H9 (cell line): ENCODE measurements around the gene TRABD2B. TPM values are rescaled to one million over a fixed set of nuclear protein-coding genes. Genes with fewer than 3 reads are reported as not detected.
A peak's percentile ranks its signal among the peaks of the same experiment; 100 is the strongest.

Experiments
- DNase-seq: peaks from one replicate; pipeline ENCODE4 v3.0.0-alpha.2; 2017
- H2AFZ ChIP-seq: one replicate; pipeline ENCODE4 v1.6.1; 2013; ENCODE audit warnings: mild to moderate bottlenecking, low read length, control low read depth, moderate library complexity
- H2AK5ac ChIP-seq: 2 replicates; pipeline ENCODE4 v1.6.1; 2013; ENCODE audit warnings: low read length, control low read depth, mixed read lengths; ENCODE audit not compliant: insufficient read length
- H2BK120ac ChIP-seq: one replicate; pipeline ENCODE4 v1.6.1; 2013; ENCODE audit warnings: low read depth, mild to moderate bottlenecking, low read length, control low read depth, inconsistent platforms; ENCODE audit not compliant: poor library complexity, severe bottlenecking
- H2BK12ac ChIP-seq: 2 replicates; pipeline ENCODE4 v1.6.1; 2013; ENCODE audit warnings: low read length, control low read depth, mixed read lengths, low read depth; ENCODE audit not compliant: insufficient read length
- H2BK15ac ChIP-seq: 2 replicates; pipeline ENCODE4 v1.6.1; 2013; ENCODE audit warnings: low read depth, low read length, control low read depth
- H2BK20ac ChIP-seq: one replicate; pipeline ENCODE4 v1.6.1; 2013; ENCODE audit warnings: low read depth, mild to moderate bottlenecking, low read length, control low read depth, inconsistent platforms; ENCODE audit not compliant: poor library complexity, severe bottlenecking
- H2BK5ac ChIP-seq: 2 replicates; pipeline ENCODE4 v1.6.1; 2013; ENCODE audit warnings: low read length, control low read depth, mixed read lengths; ENCODE audit not compliant: insufficient read length
- H3K14ac ChIP-seq: 2 replicates; pipeline ENCODE4 v1.6.1; 2013; ENCODE audit warnings: low read length, control low read depth; ENCODE audit not compliant: insufficient read depth
- H3K18ac ChIP-seq: 2 replicates; pipeline ENCODE4 v1.6.1; 2013; ENCODE audit warnings: low read depth, mild to moderate bottlenecking, mixed read lengths, low read length, control low read depth; ENCODE audit not compliant: insufficient read length
- H3K23ac ChIP-seq: 2 replicates; pipeline ENCODE4 v1.6.1; 2013; ENCODE audit warnings: low read length, control low read depth, mixed read lengths, low read depth; ENCODE audit not compliant: insufficient read length
- H3K23me2 ChIP-seq: 2 replicates; pipeline ENCODE4 v1.6.1; 2013; ENCODE audit warnings: low read depth, mild to moderate bottlenecking, mixed read lengths, low read length, control low read depth; ENCODE audit not compliant: insufficient read length, poor library complexity, severe bottlenecking
- H3K27ac ChIP-seq: 2 replicates; pipeline ENCODE4 v1.5.1; 2013; ENCODE audit warnings: low read length, control low read depth, mixed read lengths, low read depth; ENCODE audit not compliant: insufficient read length
- H3K27me3 ChIP-seq: 2 replicates; pipeline ENCODE4 v1.6.1; 2013; ENCODE audit warnings: low read length, control low read depth, inconsistent platforms; ENCODE audit not compliant: insufficient read depth
- H3K4ac ChIP-seq: 2 replicates; pipeline ENCODE4 v1.6.1; 2013; ENCODE audit warnings: low read depth, mild to moderate bottlenecking, control low read depth, inconsistent platforms, low read length, moderate library complexity
- H3K4me1 ChIP-seq: 2 replicates; pipeline ENCODE4 v1.6.1; 2013; ENCODE audit warnings: low read length, control low read depth, inconsistent platforms; ENCODE audit not compliant: insufficient read depth
- H3K4me2 ChIP-seq: 2 replicates; pipeline ENCODE4 v1.6.1; 2013; ENCODE audit warnings: low read length, control low read depth, mixed read lengths; ENCODE audit not compliant: insufficient read length, insufficient read depth
- H3K56ac ChIP-seq: 2 replicates; pipeline ENCODE4 v1.6.1; 2013; ENCODE audit warnings: low read depth, mild to moderate bottlenecking, mixed read lengths, low read length, control low read depth; ENCODE audit not compliant: insufficient read length
- H3K79me1 ChIP-seq: 2 replicates; pipeline ENCODE4 v1.6.1; 2013; ENCODE audit warnings: low read depth, mild to moderate bottlenecking, moderate library complexity, low read length, control low read depth, inconsistent platforms; ENCODE audit not compliant: insufficient read depth, poor library complexity, severe bottlenecking
- H3K79me2 ChIP-seq: 2 replicates; pipeline ENCODE4 v1.6.1; 2013; ENCODE audit warnings: low read length, control low read depth, inconsistent platforms; ENCODE audit not compliant: insufficient read depth
- H3K9ac ChIP-seq: 2 replicates; pipeline ENCODE4 v1.6.1; 2013; ENCODE audit warnings: low read length, control low read depth, mixed read lengths; ENCODE audit not compliant: insufficient read length; ENCODE audit errors: extremely low read depth
- H3K9me3 ChIP-seq: one replicate; pipeline ENCODE4 v1.6.1; 2013; ENCODE audit warnings: low read depth, low read length, inconsistent platforms; ENCODE audit not compliant: control insufficient read depth
- H3T11ph ChIP-seq: one replicate; pipeline ENCODE4 v1.6.1; 2013; ENCODE audit warnings: mild to moderate bottlenecking, low read length, control low read depth, inconsistent platforms
- H4K20me1 ChIP-seq: one replicate; pipeline ENCODE4 v1.6.1; 2013; ENCODE audit not compliant: control insufficient read depth, insufficient read length, insufficient read depth
- H4K5ac ChIP-seq: 2 replicates; pipeline ENCODE4 v1.6.1; 2013; ENCODE audit warnings: low read depth, mild to moderate bottlenecking, mixed read lengths, low read length, control low read depth; ENCODE audit not compliant: insufficient read length
- H4K8ac ChIP-seq: replicated peaks from 2 replicates; pipeline ENCODE4 v1.6.1; 2013; ENCODE audit warnings: low read length, control low read depth, mixed read lengths, low read depth; ENCODE audit not compliant: insufficient read length
- H4K91ac ChIP-seq: 2 replicates; pipeline ENCODE4 v1.6.1; 2013; ENCODE audit warnings: low read depth, mild to moderate bottlenecking, moderate library complexity, mixed read lengths, low read length, control low read depth; ENCODE audit not compliant: insufficient read length
- H3K27ac Mint-ChIP-seq, 3 experiments: 2 replicates in 2 of 3; 3 replicates in 1 of 3; pipeline ENCODE4 v1.8.0; 2020 to 2021; ENCODE audit warnings: mixed read lengths in 3 of 3, mild to moderate bottlenecking in 1 of 3, moderate library complexity in 1 of 3
- H3K27me3 Mint-ChIP-seq: 2 replicates; pipeline ENCODE4 v1.8.0; 2021; ENCODE audit warnings: low read depth, mild to moderate bottlenecking, moderate library complexity, mixed read lengths
- H3K36me3 Mint-ChIP-seq, 3 experiments: 2 replicates in 2 of 3; 3 replicates in 1 of 3; pipeline ENCODE4 v1.8.0; 2020 to 2021; ENCODE audit warnings: low read depth in 3 of 3, mixed read lengths in 3 of 3; ENCODE audit not compliant: insufficient read depth in 1 of 3
- H3K4me1 Mint-ChIP-seq, 2 experiments: 2 replicates each; pipeline ENCODE4 v1.8.0; 2020; ENCODE audit warnings: mixed read lengths in 2 of 2
- H3K4me3 Mint-ChIP-seq, 2 experiments: 2 replicates in 1 of 2; 3 replicates in 1 of 2; pipeline ENCODE4 v1.8.0; 2020 to 2021; ENCODE audit warnings: mild to moderate bottlenecking in 2 of 2, mixed read lengths in 2 of 2, moderate library complexity in 1 of 2
- H3K9me3 Mint-ChIP-seq, 2 experiments: 2 replicates in 1 of 2; 3 replicates in 1 of 2; pipeline ENCODE4 v1.8.0; 2020; ENCODE audit warnings: mild to moderate bottlenecking in 2 of 2, mixed read lengths in 2 of 2, moderate library complexity in 1 of 2
- CTCF ChIP-seq: fragments of 200-600 bp; sonication (generic); conservative IDR thresholded peaks from 3 replicates; pipeline ENCODE4 v1.8.0; 2021; ENCODE audit warnings: antibody characterized with exemption, mild to moderate bottlenecking
- WGBS: extraction: QIAGEN DNeasy Blood & Tissue Kit; methylation state at CpG from one replicate; pipeline ENCODE4 v1.1.7; 2013; ENCODE audit warnings: missing lambda C conversion rate, low lambda C conversion rate, mixed read lengths; ENCODE audit not compliant: insufficient read length; ENCODE audit errors: extremely low coverage; 5-methylcytosine and 5-hydroxymethylcytosine counted together
- total RNA-seq: library from RNA; stranded (reverse); gene quantifications from 2 replicates; pipeline ENCODE4 v1.2.1, GENCODE V29; 2021

TRABD2B gene
- total RNA-seq, 1 experiment from 2014 or later = 2.3 TPM

DNA sequence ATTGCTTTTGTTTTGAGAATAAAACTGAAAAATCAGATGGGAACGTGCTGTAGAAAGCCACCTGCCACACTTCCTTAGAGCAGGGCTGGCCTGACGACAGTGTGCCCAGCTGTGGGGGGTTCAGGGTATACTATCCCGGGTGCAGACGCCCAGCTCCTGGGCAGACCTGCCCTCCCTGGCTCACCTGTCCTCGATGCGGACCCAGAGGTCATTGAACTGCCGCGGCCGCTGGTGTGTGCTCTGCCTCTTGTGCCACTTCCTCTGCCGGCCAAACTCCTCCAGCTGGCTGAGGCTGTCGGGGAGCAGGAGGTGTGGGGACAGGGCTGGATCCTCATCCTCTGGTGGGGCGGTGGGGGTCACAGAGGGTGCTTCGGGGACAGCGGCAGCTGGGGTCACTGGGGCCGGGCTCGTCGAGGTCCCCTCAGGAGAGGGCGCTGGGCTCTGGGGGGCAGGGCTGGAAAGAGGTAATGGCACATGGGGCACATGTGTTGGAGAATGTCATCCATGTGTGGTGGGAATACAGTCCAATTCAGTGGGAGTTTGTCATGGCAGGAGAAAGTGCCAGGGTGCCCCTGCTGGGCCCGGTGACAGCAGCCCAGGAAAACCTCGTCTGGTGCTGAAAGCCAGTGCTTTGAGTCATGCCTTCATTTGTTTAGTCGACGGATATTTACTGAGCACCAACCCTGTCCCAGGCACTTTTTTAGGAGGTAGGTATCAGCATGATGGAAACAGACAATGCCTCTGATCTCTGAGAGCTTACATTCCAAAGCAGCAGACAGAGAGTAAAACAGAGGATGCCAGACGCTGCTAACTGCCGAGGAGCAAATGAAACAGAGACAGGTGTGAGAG, 222.0 kb downstream of the TRABD2B start:
- no peak overlapping the region for H3K18ac ChIP-seq
- H3K27ac ChIP-seq = no peak overlapping the region
- H2BK5ac ChIP-seq = no peak overlapping the region
- H3K9me3 ChIP-seq = no peaks in the 10 kb centered on the region
- H3K79me2 ChIP-seq = no peaks in the 10 kb centered on the region
- H3K4me1 Mint-ChIP-seq = peaks cover 20 to 30% of the 10 kb centered on the region in 2 experiments
- no peak overlapping the region for H3K4me2 ChIP-seq
- no peak overlapping the region for H3K9ac ChIP-seq
- no peak overlapping the region for H3K4me3 Mint-ChIP-seq
- H3K56ac ChIP-seq = no peak overlapping the region
- no peak overlapping the region for H2BK15ac ChIP-seq
- H3K27ac Mint-ChIP-seq = peak overlapping the region in 2 of 3 experiments; percentile 42 to 69; a peak in 4 of 7 replicates
- no peak overlapping the region for H2AK5ac ChIP-seq
- H3K36me3 Mint-ChIP-seq = no peaks in the 10 kb centered on the region; a peak in 1 of 7 replicates
- H2BK120ac ChIP-seq = no peak overlapping the region
- peaks cover 4% of the 10 kb centered on the region; the same call in 1 of the 2 replicates for H3K4me1 ChIP-seq
- H2BK20ac ChIP-seq = no peak overlapping the region
- no peaks in the 10 kb centered on the region for H3K27me3 ChIP-seq
- DNase-seq = no peak
- H3K14ac ChIP-seq = no peak overlapping the region
- no peak overlapping the region for H4K91ac ChIP-seq
- H3K23ac ChIP-seq = no peak overlapping the region
- H2BK12ac ChIP-seq = no peak overlapping the region
- no peak overlapping the region for H3K4ac ChIP-seq
- no peaks in the 10 kb centered on the region for H3K9me3 Mint-ChIP-seq
- no peaks in the 10 kb centered on the region for H3K79me1 ChIP-seq
- TF ChIP-seq CTCF = no peak
- H4K20me1 ChIP-seq = no peaks in the 10 kb centered on the region
- H2AFZ ChIP-seq = no peak overlapping the region
- no peak overlapping the region for H4K8ac ChIP-seq
- no CpG with 5 or more reads among the region's 24 CpGs for WGBS
- H3T11ph ChIP-seq = no peak overlapping the region
- no peaks in the 10 kb centered on the region; the same call in none of the 2 replicates for H3K27me3 Mint-ChIP-seq
- H3K23me2 ChIP-seq = no peaks in the 10 kb centered on the region
- H4K5ac ChIP-seq = no peak overlapping the region
